ENCODE results near the gene CHTF18. TPM values are rescaled to one million over a fixed set of nuclear protein-coding genes. Genes with fewer than 3 reads are reported as not detected.
A peak's percentile ranks its signal among the peaks of the same experiment; 100 is the strongest.

Gene CHTF18
- total RNA-seq, 1 donor = 13.8 TPM

GRCh38 chr16:822909-823297 is 34.5 kb downstream of the CHTF18 start:
- H3K4me3 ChIP-seq (ENCODE audit: low read depth, low read length) = no peak overlapping the region
- TF ChIP-seq, protein P1, sequence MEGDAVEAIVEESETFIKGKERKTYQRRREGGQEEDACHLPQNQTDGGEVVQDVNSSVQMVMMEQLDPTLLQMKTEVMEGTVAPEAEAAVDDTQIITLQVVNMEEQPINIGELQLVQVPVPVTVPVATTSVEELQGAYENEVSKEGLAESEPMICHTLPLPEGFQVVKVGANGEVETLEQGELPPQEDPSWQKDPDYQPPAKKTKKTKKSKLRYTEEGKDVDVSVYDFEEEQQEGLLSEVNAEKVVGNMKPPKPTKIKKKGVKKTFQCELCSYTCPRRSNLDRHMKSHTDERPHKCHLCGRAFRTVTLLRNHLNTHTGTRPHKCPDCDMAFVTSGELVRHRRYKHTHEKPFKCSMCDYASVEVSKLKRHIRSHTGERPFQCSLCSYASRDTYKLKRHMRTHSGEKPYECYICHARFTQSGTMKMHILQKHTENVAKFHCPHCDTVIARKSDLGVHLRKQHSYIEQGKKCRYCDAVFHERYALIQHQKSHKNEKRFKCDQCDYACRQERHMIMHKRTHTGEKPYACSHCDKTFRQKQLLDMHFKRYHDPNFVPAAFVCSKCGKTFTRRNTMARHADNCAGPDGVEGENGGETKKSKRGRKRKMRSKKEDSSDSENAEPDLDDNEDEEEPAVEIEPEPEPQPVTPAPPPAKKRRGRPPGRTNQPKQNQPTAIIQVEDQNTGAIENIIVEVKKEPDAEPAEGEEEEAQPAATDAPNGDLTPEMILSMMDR (IDR thresholded peaks at IDR 0.05; ENCODE audit: insufficient read depth, low read depth, low read length) = no peak

GRCh38 chr16:824194-824593 is 35.8 kb downstream of the CHTF18 start:
- no peak overlapping the region for H3K4me3 ChIP-seq (ENCODE audit: low read depth, low read length)
- TF ChIP-seq, protein P1 (IDR thresholded peaks at IDR 0.05; ENCODE audit: insufficient read depth, low read depth, low read length) = no peak
- no peak for DNase-seq (ENCODE audit: low read depth)

More at GRCh38 chr16:822909-823297, 34.5 kb downstream of the CHTF18 start:
- no peak for DNase-seq (ENCODE audit: low read depth)

GRCh38 chr16:824601-825000 is 36.2 kb downstream of the CHTF18 start:
- no peak for DNase-seq (ENCODE audit: low read depth)
- TF ChIP-seq, protein P1 (IDR thresholded peaks at IDR 0.05; ENCODE audit: insufficient read depth, low read depth, low read length) = no peak

GRCh38 chr16:825341-826061 is 37.1 kb downstream of the CHTF18 start:
- H3K4me3 ChIP-seq (ENCODE audit: low read depth, low read length) = peak overlapping the region; percentile 27
- DNase-seq (ENCODE audit: low read depth) = peak; percentile 3
- TF ChIP-seq, protein P1 (IDR thresholded peaks at IDR 0.05; ENCODE audit: insufficient read depth, low read depth, low read length) = no peak

More at GRCh38 chr16:824601-825000, 36.2 kb downstream of the CHTF18 start:
- no peak overlapping the region for H3K4me3 ChIP-seq (ENCODE audit: low read depth, low read length)

DNA sequence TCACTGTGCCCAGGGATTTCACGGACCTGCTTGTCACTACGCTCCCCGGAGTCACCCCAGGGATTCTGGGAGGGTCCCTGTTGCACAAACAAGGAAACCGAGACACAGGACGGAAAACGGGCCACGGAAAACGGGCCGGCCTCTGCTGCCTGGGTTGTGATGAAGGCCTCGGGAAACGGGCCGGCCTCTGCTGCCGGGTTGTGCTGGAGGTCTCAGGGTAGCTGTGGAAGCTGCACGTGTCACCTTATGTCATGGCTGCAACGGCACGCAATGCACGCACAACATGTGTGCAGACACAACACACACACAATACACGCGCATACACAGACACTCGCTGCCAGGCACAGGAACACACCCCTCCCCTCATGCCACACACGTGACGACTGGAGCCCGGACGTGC is 39.1 kb downstream of the CHTF18 start:
- H3K4me3 ChIP-seq (ENCODE audit: low read depth, low read length) = no peak overlapping the region
- DNase-seq (ENCODE audit: low read depth) = no peak
- TF ChIP-seq, protein P1 (IDR thresholded peaks at IDR 0.05; ENCODE audit: insufficient read depth, low read depth, low read length) = no peak

GRCh38 chr16:828891-829290 is 40.5 kb downstream of the CHTF18 start:
- no peak overlapping the region for H3K4me3 ChIP-seq (ENCODE audit: low read depth, low read length)
- TF ChIP-seq, protein P1 (IDR thresholded peaks at IDR 0.05; ENCODE audit: insufficient read depth, low read depth, low read length) = no peak
- DNase-seq (ENCODE audit: low read depth) = no peak

All from fibroblast of villous mesenchyme (primary cell).